GM21619 (cell line): ENCODE data around the gene PRR3.

Source experiments
- ATAC-seq: cut with Tn5 transposase; IDR thresholded peaks from one replicate; pipeline ENCODE4 v1.9.1; 2021; ENCODE audit not compliant: unreplicated experiment

Gene PRR3

DNA sequence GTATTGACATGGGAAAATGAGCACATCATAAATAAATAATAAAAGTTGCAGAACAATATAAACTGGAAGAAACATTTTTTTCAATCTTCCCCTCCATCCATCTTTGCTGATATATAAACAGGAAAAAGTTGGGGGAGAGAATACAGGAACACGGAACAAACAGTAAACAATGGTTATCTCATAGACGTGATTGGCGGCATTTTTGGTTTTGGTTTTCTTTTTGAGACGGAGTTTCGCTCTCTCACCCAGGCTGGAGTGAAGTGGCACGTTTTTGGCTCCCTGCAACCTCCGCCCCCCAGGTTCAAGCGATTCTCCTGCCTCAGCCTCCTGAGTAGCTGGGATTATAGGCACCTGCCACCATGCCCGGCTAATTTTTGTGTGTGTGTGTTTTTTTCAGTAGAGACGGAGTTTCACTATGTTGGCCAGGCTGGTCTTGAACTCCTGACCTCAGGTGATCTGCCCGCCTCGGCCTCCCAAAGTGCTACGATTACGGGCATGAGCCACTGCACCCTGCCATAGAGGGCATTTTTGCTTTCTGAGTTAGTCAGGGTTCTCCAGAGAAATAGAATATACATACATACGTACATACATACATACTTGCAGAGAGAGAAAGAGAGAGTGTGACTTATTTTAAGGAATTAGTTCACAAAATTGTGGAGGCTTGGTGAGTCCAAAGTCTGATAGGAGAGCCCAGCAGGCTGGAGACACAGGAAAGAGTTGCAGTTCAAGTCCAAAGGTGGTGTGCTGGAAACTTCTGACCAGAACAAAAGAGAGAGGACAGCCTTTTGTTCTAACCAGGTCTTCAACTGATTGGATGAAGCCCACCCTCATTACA is 23.4 kb upstream of the PRR3 start:
- ATAC-seq, result no peak

GRCh38 chr6:30537931-30538330 is 19.2 kb upstream of the PRR3 start:
- ATAC-seq, result no peak

- ATAC-seq, result no peak
Measured at GRCh38 chr6:30541515-30542403, 15.3 kb upstream of the PRR3 start.

- no peak for ATAC-seq
Measured at GRCh38 chr6:30542404-30542725, 14.7 kb upstream of the PRR3 start.

- ATAC-seq, result no peak
Measured at GRCh38 chr6:30542915-30543314, 14.2 kb upstream of the PRR3 start.

- ATAC-seq, result no peak
Measured at GRCh38 chr6:30543821-30544220, 13.3 kb upstream of the PRR3 start.

DNA sequence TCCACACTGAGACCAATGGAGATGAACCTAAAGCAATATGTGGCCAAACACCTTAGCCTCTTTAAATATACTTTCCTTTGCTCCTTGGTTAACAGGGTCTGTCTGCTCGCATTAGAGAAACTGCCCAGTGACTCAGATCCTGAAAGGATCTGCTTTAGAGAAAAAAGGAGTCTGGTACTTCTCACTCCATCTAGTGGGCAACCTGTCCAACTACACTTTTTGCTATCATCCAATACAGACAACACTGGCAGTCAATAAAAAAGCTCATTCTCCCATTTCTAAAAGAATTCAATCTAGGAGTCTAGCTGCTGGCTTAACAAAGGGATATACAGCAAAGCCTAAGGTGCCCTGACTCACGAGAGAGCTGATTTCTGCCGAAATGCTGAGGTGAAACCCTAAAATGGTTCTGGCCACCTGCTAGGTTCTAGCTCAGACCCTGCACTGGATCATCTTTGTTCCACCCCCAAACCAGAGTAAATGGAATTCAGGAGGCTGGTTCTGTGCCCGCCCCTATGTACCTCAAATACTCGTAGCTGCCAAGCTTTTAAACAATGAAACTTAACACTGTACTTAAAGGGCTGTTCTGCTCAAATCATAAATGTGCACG is 12.3 kb upstream of the PRR3 start:
- ATAC-seq, result no peak

GRCh38 chr6:30547454-30547853 is 9.6 kb upstream of the PRR3 start:
- ATAC-seq, result no peak

- no peak for ATAC-seq
Measured at GRCh38 chr6:30548375-30548774, 8.7 kb upstream of the PRR3 start.

DNA sequence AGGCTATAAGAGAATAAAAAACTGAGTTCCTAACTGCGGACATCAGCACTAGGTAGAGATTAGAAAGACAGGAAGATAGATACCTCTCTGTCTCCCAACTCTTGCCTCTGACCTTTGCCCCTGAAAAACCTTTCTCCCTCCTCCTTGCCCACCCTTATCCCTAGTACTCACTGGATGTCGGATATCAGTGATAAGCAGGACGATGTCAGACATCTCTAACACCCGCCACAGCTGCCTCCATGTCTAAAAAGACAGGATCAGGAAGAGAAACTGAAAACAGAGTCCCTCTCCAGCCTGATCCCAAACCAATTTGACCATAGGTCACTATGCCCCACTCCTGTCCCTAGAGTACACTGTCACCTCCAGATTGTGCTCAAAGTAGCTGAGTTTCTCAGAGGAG is 2.7 kb upstream of the PRR3 start:
- ATAC-seq, result no peak

- no peak for ATAC-seq
Measured at GRCh38 chr6:30554962-30555815, 1.9 kb upstream of the PRR3 start.

- no peak for ATAC-seq
Measured at GRCh38 chr6:30555816-30556065, 1.4 kb upstream of the PRR3 start.

DNA sequence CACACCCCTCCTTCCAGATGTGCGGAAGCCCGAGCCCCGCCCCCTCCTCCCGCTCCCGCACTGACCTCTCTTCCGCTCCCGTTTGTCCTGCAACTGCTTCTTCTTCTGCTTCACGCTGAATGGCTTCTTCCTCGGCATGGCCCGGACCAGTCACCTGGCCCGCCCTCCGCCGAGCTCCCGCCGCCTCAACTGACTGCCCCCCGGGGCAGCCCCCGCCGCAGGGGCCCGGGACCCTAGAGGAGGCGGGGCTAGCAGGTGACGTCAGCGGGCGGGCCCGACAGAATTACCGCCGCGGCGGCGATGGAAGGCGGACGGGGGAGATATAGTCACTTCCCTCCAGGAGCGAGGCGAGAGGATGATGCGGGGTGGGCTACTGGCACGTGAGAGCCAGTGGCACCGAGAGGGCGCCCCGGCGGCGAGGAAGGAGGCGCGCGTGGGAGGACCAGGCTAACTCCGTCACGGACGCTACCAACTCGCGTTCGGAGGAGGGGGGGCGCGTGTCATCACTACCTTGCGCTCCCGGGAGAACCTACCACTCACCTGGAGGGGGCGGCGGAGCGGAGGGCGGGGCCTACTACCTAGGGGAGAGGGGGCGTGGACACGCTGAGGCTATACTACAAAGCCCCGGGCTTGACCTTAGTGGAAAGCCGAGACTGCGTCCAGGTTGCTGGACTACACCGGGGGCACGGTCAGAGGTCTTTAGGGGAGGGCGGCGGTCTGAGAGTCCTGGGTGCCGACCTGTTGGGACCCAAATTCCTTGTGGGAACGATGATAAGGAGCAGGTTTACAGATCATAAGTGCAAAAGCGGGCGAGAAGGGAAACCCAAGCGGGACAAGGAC is 809 bp upstream of the PRR3 start, which contains the start of gene GNL1:
Gene GNL1 (minus strand): TSS at position 424 of the 840 bp plus-strand sequence. CDS start 286 bp downstream, at position 138.
- peak; percentile 65 for ATAC-seq

- ATAC-seq, result peak; percentile 1
Measured at GRCh38 chr6:30557683-30557981, 537 bp downstream of the PRR3 start.

DNA sequence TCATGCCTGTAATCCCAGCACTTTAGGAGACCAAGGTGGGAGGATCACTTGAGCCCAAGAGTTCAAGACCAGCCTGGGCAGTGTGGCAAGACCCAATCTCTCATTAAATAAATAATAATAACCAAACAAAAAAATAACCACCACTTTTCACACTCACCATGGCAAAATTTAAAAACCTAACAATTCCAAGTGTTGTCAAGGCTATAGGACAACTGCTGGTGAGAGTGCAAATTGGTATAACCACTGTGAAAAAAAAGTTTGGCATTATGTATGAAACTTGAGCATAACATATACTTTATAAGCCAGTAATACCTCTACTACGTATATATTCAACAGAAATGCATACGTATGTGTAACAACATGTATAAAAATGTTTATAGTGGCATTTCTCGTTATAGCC is 3.8 kb downstream of the PRR3 start:
- ATAC-seq, result no peak

- ATAC-seq, result no peak
Measured at GRCh38 chr6:30562470-30563425, 5.7 kb downstream of the PRR3 start.

DNA sequence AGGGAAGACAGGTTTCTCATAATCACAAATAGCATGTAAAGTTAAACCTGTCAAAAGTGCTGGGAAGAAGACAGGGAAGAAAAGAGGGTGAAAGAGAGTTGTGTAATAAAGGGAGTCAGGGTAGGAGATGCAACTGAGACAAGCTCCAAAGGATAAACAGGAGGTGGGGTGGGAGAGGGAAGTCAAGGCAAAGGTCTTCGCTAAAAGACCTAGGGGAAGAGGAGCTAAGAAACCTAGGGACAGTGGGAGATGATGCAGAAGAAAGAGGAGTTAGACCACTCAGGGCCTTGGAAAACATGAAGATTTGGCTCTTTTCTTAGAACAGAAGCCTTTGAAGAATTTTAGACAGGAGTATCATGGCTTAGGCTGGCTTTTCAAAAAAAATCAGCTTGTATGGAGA is 7.0 kb downstream of the PRR3 start:
- no peak for ATAC-seq

DNA sequence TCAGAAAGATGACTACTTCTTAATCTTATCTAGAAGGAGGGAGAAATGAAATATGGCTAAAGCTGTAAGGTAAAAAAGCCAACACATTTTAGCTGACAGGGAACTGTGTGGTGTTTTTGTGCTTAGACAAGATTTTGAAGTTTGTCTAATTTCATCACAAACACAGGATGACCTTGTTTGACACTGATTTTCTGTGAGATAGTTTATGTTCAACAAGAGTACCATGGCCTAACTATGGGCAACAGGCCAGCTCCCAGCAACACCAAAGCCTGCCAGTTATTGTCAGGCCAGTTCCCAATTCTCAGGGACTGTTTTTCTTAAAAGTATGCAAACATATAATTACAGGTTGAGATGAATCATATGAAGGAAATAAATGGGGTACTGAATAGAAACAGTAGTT is 8.7 kb downstream of the PRR3 start:
- ATAC-seq, result no peak

DNA sequence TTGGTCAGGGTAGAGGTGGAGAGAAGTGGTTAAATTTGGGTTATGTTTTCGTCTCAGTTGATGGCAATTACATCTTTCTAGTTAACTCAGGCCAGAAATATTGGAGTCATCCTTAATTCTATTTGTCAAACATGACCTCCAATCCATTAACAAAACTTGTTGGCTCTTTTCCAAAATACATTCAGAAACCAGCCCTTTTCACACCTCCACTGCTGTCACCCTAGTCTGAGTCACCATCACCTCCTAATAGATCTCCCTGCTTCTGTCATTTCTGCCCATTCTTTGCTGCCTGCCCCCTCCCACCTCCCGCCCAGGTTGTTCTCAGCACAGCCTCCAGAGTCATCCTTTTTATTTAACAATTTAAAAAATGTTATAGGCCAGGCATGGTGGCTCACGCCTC is 11.2 kb downstream of the PRR3 start:
- no peak for ATAC-seq
